Measurements from ENCODE around the gene IGSF3.

GRCh38 chr1:116690396-116690848 lies 22.9 kb upstream of the IGSF3 start:
- TF ChIP-seq SIN3A (conservative IDR thresholded peaks at IDR 0.05 in 1 of 2, IDR thresholded peaks at IDR 0.05 in 1 of 2; ENCODE audit: low read depth in 1 of 2, low read length in 2 of 2) (no peak), EGR1 (IDR thresholded peaks at IDR 0.05; ENCODE audit: borderline replicate concordance, low read depth, low read length) (no peak), CTCF (IDR thresholded peaks at IDR 0.05; ENCODE audit: control extremely low read depth in 1 of 3, insufficient read depth in 1 of 3, low read depth in 1 of 3, low read length in 3 of 3) (no peak), TAF1 (IDR thresholded peaks at IDR 0.05; ENCODE audit: low read depth, low read length) (no peak), YY1 (IDR thresholded peaks at IDR 0.05; ENCODE audit: low read depth, low read length) (no peak)

Data from H1 (cell line).